SK-MEL-5 (cell line): ENCODE measurements around the gene GRAP2. TPM values are rescaled to one million over a fixed set of nuclear protein-coding genes. Genes with fewer than 3 reads are reported as not detected.
A peak's percentile ranks its signal among the peaks of the same experiment; 100 is the strongest.

Source experiments
- DNase-seq: peaks from one replicate; pipeline ENCODE4 v3.0.0-alpha.2; 2016; ENCODE audit warnings: low read depth, low spot score
- in situ Hi-C: cut with HindIII; loops from 2 replicates; pipeline ENCODE4 v1.10.0; 2016; ENCODE audit warnings: low sequenced_read_pairs, high pct_unique_total_duplicates, low pct_unique_long_range_greater_than_20kb
- total RNA-seq: library from RNA; depleted of rRNA; stranded (reverse); fragments of >200 nt; shearing (Covaris generic); gene quantifications from 2 replicates; pipeline ENCODE4 v1.2.3, GENCODE V29; 2014

The GRAP2 gene
- total RNA-seq, 1 experiment from 2014 or later = 2.2 TPM

DNA sequence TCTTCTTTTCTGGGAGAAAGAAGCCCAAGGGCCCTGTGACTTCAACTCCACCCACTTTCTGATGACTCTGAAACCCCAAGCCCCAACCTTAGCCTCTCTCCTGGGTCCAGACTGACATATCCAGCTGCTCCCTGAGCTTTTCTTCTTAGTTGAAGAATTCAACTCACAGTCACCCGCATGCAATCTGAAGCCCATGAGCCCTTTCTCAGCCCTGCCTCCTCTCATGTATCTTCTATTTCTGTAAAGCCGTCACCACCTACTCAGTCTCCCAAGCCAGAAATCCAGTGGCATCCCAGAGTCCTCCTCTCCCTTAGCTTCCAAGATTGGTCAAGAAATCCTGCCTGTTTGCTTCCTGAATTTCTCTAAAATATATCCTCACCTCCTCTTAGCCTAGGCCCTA is 52.2 kb downstream of the GRAP2 start:
- no peak for DNase-seq
- in situ Hi-C loops = no loop called here

DNA sequence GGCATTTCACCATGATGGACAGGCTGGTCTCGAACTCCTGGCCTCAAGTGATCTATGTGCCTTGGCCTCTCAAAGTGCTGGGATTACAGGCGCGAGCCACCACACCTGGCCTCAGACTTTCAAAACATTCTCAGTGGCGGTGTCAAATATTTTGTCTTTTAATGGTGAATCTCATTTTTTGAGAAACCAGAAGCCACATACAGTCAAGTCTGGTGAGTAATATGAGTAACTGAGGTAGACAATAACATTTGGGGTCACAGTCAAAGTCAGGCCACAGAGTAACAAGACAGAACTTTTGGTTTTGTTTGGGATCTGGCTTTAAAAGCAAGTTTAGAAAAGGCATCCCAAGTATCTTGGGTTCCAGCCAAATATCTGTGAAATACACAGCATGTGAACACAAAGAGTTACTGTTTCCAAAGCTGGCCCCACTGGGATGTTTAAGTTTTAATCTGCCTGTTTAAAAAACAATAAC is 53.7 kb downstream of the GRAP2 start:
- in situ Hi-C loops = no loop called here
- DNase-seq = peak; percentile 91

DNA sequence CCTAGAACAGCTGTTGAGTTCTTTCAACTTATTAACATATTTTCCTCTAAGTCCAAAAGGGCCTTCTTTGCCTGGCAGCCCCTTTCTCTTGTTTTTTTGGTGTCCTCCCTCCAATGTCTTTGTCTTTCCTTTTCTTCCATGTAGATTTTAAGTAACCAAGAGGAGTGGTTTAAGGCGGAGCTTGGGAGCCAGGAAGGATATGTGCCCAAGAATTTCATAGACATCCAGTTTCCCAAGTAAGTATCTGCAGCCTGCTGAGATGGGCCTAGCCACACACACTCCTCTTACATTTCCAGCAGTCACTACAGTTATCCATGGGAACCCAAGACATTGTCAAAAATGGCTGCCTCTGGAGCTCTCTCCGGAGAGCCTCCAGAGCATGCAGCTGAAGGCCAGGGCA is 54.8 kb downstream of the GRAP2 start:
- in situ Hi-C loops = no loop called here
- no peak for DNase-seq

DNA sequence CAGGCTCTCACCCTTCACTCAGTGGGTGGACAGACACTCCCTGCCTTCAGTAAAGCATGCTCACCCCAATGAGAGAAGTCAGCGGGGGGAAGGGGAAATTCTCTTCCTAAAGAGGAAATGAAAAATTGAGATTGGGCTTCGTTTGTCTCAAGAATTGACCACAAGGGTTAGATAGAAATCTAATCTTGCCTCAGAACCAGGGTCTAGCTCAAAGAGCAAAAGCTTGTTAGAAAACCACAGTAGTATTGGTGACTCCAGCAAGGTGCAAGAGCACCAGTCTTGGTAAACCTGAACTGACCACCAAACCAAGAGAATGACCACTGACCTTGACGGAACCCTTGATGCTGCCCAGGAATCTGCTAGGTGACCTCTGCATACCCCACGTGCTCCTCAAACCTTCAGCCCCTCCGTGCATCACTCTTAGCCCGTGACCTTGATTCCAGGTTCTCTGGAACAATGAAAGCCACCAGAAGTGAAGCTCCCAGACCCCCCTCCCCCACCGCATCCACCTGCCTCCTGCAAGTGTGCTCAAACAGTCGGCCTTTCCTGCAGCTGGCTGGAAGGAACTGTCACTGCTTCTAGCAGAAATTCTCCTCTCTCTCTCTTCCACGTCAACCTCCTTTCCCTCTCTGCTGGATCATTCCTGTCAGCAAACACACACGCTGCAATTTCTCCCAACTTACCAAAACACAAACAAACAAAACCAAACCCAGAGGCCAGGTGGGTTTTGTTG is 56.2 kb downstream of the GRAP2 start:
- DNase-seq = no peak
- in situ Hi-C loops = no loop called here

DNA sequence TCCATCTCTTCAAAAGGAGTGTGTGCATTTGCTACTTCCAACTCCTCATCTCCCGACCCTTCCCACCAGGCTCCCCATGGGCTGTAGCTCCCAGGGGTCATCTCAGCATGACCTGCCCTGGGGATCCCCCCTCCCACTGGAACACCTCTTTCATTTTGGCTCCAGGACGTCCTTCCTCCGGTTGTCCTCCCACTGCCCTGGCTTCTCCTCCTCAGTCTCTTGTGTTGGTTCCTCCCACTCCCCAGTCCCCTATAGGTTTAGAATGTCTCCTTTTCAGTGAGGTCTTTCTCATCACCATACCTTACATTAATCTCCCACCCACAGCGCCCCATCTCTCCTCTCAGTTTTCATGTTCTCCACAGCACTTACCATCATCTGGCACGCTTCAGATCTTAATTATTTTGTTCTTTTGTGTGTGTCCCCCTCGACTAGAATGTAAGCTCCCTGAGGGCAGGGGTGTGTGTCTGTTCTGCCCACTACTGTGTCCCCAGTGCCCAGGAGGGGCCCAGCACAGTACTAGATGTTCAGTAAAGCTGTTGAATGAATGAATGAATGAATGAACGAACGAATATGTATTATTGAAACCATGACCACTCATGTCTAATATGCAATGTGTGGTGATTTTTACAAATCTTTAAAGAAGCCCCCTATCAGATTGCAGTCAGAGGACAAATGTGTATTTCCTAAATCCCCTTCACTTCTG is 57.3 kb downstream of the GRAP2 start:
- DNase-seq = no peak

DNA sequence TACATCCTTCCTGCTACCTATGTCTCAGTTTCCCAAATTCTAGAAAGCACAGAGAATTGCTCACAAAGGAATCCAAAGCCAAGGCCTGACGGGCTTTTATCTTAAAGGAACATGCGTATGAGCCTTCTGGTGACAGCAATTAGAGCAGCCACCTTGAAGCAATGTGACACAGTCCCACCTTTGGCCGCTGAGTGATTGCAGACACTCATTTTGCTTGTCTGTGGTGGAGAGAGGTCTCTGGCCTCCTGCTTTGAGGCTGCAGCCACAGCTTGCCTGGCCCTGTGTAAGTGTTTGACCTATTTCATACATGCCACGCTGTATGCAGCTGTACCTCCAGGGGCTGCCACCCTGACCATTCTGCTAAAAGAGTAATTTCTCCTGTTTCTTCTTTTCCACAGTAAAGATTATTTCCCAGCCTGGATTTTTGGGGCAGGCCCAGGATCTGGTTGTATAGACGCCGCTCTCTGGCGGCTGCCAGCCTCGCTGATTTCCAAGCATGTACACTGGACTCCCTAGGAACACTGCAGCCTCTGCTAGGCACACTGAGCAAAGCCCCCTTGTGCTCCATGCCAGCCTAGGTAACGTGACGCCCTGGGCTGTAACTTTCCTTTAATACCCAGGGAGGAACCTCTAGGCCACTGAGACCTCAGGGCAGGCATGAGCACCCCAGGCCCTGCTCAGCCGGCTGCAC is 58.2 kb downstream of the GRAP2 start:
- no peak for DNase-seq
- in situ Hi-C loops = no loop called here

More for the DNA sequence above, 57.3 kb downstream of the GRAP2 start:
- in situ Hi-C loops = no loop called here

DNA sequence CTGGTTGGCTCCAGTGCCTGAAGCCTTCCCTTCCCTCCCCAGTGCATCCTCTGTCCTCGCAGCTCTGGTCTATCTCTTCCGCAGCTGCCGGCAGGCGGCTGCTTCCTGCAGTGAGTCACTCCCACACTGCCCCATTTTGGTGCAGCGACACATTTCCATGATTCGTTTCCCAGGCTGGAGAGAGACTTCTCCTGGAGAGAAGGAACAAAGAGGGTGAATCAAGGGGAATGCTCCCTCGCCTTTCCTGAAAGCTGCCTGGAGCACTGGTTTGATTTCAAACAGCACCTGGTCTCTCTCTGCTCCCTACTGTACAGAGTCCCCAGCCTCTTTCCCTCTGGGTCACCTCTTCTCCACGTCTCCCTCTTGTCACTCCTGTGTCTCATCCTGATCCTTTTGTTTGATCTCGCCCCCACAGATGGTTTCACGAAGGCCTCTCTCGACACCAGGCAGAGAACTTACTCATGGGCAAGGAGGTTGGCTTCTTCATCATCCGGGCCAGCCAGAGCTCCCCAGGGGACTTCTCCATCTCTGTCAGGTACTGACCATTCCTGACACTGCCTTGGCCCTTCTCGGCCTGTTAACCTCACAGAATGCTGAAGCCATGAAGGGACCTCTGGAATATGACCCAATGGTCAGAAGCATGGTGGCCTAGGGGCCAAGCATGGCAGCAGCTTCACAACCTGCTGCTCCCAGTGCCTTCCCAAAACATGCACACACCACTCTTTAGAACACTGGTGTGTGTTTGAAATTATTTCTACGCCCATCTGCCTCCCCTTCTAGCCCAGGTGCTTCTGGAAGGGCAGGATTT is 59.0 kb downstream of the GRAP2 start, which contains the start of gene TMA7B:
Gene TMA7B (plus strand): TSS at position 758 of the 808 bp plus-strand sequence. CDS start 3,978 bp downstream, outside the sequence.
- DNase-seq = peak; percentile 22
- in situ Hi-C loops = no loop called here

DNA sequence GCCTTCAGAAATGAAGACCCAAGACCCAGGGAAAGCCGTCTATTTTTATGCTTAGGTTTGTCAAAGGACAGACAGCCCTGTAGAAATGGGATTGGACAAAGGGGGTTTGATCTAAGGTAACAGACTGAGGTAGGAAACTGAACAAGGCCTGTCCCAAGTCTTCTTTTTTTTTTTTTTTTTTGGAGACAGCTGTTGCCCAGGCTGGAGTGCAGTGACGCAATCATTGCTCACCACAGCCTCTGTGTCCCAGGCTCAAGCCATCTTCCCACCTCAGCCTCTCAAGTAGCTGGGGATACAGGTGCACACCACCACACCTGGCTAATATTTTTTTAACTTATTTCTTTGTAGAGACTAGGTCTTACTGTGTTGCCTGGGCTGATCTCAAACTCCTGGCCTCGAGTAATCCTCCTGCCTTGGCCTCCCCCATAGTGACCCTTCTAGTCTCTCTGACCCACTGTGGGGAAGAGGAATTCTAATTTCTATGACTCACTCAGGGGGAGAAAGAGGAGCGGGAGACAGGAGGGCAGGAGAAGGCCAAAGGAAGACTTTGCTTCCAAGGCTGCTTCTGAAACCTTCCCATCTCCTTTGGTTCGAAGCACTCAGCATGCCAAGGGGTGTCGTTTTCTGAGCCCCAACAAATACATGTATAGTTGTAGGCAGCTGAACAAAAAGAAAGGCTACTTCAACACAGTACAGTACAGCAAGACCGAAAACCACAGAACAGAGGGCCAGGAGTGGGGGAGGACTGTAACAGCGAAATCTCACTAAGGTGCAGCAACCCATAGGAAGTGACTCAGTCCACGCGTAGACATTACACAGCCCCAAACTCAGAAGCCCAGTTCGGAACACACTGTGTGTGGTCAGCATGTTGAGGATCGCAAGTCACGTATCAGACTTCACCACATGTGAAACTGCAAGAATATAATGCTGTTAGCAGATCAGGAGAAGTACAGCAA is 60.2 kb downstream of the GRAP2 start:
- no peak for DNase-seq
- in situ Hi-C loops = no loop called here

DNA sequence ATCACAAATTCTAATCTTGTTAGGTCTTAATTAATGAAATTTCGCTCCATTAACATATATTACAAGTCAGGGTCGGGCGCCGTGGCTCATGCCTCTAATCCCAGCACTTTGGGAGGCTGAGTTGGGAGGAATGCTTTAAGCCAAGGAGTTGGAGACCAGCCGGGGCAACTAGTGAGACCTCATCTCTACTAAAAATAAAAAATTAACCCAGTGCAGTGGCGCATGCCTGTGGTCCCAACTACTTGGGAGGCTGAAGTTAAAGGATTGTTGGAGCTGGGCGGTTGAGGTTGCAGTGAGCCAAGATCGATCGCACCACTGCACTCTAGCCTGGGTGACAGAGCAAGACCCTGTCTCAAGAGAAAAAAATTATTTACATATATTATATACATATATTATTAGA is 61.2 kb downstream of the GRAP2 start:
- DNase-seq = no peak
- in situ Hi-C loops = no loop called here

DNA sequence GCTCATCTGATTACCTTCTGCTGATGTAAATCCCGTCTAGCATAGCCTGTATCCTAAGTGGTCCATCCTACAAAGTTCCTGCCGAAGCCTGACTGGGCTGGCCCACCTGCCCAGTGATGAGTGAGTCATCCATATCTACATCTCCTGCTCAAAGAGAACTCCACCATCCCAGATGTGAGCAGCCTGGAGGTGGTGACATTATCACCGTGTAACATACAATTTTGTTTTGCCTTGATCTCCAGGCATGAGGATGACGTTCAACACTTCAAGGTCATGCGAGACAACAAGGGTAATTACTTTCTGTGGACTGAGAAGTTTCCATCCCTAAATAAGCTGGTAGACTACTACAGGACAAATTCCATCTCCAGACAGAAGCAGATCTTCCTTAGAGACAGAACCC is 64.9 kb downstream of the GRAP2 start:
- in situ Hi-C loops = no loop called here
- DNase-seq = no peak

DNA sequence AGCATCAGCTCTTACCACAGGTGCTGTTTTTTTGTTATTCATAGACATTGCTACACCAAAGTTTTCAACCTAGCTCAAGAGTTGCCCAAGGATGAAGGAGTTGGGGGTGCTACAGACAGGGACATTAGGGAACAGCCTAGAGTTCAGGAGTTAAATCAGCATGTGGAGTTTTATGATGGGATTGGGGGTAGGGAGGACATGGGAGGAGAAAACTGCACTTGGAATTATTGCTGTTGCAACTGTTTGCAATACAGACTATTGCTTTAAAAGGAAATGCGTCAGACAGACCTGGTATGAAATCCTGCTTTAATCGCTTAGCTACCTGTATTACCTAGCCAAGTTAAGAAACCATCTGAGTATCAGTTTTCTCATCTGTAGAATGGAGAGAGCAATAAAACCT is 65.6 kb downstream of the GRAP2 start:
- in situ Hi-C loops = no loop called here
- no peak for DNase-seq

DNA sequence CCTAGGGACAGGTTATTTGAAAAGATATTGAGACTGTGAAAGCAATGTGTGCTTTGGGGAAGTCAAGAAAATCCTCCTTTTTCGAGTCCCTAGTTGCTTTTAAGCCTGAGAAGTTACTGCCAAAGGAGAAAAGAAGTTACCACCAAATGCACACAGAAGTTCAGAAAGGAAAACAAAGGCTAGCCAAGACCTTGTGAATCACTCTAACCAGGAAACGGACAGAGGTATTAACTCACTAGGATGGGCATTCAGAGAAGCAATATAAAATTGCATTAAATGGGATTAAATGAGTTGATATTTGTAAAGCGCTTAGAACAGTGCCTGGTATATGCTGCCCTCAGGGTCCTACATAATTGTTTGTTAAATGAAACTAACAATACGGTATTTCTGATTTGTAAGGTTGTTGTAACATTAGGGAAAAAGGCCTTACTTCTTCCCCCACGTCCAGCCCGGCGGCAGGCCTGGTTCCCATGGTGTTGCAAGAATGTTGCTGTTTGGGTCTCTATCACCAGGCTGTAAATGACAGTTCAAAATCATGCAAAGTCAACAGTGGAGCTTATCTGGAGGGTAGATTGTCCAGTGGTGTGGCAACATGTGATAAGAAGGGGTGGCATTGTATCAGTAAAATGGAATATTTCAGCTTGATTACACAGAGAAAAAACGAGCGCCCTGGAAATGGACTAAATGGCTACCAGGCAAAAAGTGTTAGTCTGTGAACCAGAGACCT is 66.4 kb downstream of the GRAP2 start:
- no peak for DNase-seq
- in situ Hi-C loops = no loop called here

DNA sequence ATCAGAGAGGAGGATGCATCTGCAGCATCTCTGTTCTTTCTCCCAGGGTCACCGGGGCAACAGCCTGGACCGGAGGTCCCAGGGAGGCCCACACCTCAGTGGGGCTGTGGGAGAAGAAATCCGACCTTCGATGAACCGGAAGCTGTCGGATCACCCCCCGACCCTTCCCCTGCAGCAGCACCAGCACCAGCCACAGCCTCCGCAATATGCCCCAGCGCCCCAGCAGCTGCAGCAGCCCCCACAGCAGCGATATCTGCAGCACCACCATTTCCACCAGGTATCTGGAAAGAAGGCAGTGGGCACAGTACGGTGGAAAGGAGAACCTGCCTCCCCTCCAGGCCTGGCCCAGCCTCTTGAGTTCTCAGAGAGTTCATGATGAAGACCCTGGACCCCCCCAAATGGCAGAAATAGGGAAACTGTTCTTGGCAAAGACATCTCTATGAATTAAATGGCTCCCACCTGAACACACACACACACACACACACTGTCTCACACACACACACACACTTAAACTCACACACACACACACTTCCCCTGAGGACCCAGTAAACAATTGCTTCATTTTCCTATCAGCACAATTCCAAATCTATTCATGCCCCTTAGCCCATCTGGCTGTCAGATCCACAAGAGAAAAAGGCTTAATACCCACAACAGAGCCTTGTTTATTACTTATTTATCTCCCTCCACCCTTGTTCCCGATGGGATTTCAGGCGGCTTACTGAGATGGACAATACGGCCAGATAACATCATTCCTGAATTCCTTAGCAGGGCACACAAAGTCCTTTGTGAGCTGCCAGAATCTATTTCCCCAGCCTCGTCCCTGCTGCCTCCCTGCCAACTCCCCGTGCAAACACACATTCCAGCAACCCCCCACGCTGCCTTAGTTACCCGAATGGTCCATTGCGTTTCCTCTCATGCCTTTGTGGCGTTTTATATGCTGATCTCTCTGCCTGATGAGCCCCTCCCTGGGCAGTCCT is 67.4 kb downstream of the GRAP2 start:
- in situ Hi-C loops = no loop called here
- peak; percentile 93 for DNase-seq

DNA sequence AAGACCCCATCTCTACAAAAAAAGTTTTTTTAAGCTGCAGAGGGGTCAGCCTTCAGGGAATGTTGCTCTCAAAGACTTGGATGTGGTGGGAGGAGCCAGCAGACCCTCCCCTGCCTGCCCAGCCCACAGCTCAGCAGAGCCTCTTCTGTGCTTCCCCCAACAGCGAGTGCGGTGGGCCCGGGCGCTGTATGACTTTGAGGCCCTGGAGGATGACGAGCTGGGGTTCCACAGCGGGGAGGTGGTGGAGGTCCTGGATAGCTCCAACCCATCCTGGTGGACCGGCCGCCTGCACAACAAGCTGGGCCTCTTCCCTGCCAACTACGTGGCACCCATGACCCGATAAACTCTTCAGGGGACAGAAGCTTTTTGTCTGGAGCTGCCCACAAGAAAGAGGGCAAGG is 69.9 kb downstream of the GRAP2 start:
- in situ Hi-C loops = no loop called here
- DNase-seq = no peak

DNA sequence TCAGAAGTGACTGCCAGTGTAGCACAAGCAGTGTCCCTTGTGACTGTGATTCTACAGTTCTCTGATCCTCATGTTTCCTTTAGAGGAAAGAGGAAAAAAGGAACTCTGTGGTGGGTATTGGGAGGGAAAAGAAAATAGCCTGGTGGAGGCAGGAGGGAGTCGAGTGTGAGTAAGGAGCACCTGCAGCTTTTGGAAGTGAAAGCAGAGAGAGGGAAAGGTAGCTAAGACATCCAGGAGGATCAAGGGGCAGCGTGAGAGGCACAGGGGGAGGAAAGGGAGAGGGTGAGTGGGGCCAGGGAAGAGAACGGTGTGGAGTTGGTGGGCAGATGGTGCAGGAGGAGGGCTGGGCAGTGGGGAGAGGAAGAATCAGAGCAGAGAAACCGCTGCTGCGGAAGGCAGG is 71.8 kb downstream of the GRAP2 start:
- in situ Hi-C loops = no loop called here
- DNase-seq = no peak
